GM18907 (cell line): ENCODE measurements around the gene PVR.
"Not testable (repeated sequence)": the region's sequence is repeated elsewhere in the genome, so short reads cannot be mapped to it uniquely, and the experiment has no call there.

Experiments
- ATAC-seq: cut with Tn5 transposase; IDR thresholded peaks from one replicate; pipeline ENCODE4 v1.9.1; 2021; ENCODE audit warnings: mild to moderate bottlenecking, moderate library complexity; ENCODE audit not compliant: unreplicated experiment

Gene PVR

DNA sequence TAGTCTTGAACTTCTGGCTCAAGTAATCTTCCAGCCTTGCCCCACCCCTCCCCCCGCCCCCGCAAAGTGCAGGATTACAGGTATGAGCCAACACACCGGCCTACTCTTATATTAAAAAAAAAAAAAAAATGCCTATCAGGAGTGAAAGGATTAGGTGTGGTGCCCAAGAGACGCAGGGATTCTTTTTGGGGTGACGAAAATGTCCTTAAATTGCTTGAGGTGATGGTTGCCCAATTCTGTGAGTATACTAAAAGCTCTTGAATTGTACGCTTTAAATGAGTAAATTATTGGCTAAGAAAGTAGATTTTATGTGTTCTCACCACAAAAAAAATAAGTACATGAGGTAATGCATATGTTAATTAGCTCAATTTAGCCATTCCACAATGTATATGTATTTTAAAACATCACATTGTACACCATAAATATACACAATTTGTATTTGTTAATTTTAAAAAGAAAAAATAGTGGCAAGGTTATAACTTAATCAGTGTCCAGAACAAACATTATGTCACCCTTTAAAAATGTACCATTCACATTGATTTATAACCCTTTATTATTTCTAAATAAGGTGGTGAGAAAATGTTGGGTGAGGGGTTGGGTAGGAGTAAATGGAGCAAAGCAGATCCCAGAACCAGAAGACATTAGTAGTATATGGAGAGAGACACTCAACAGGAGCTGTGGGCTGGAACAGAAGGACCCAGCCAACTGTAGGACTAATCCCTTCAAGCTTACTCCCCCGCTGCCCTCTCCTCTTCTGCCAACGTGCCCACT, 26.4 kb upstream of the PVR start:
- no peak for ATAC-seq

DNA sequence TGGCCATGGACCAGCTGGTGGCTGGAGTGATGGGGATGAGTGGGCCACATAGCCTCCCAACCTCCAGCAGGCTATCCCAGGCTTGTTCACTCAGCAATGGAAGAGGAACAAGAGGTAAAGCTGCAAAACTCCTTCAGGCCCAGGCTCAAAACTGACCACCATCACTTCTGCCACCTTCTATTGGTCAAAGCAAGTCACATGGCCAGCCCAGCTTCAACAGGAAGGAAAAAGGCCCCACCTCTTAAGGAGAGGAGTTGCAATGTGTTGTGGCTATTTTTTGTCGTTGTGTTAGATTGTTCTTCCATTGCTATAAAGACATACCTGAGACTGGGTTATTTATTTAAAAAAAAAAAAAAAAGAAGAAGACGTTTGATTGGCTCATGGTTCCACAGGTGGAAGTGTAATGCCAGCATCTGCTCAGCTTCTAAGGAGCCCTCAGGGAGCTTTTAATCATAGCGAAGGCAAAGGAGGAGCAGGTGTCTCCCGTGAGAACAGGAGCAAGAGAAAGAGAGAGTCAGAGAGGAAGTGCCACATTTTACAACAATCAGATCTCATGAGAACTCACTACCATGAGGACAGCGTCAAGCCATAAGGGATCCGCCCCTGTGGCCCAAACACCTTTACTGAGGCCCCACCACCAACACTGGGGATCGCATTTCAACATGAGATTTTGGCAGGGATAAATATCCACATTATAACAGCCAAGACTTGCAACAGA, 24.9 kb upstream of the PVR start:
- no peak for ATAC-seq

DNA sequence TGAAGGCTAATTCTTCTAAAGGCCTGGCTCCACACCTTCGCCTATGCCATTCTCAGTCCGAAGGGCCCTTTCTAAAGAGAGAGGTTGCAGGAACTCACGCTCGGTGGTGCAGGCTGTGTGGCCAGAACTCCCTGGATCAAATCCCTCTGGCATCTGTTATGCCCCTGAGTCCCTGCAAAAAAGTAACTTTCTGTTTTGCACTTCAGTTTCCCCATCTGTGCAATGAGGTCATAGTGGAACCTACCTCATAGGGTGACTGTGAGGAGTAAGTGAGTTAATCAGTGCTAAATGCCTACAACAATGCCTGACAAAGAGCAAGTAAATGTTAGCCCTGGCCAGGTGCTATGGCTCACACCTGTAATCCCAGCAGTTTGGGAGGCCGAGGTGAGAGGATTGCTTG, 23.0 kb upstream of the PVR start:
- ATAC-seq, result no peak

DNA sequence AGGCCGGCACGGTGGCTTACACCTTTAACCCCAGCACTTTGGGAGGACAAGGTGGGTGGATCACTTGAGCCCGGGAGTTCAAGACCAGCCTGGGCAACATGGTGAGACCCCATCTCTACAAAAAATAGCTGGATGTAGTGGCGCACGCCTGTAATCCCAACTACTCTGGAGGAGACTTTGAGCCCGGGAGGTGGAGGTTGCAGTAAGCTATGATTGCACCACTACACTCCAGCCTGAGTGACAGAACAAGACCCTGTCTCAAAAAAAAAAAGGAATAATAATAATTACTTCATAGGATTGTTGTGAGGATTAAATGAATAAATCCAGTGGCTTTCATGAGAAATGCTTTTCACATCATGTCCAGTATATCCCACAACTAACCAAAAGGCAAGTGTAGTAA, 22.3 kb upstream of the PVR start:
- ATAC-seq, result no peak

DNA sequence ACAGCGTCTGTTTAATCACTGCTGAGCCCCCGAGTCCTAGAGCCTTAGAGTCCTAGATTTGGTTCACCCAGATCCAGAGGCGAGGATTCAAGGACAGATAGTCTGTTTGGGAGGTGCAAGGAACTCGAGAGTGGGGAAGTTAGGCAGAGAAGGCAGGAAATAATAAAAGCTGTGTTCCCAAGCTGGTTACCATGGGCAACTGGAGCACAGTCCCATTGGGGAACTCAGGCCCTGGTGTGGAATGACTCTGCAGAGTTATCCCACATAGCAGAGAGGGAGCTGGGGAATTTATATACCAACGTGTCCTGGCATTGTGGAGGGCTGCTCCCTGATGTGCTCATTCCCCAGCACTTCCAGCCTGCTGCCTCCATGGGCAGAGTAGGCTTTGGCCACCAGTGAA, 20.6 kb upstream of the PVR start:
- ATAC-seq, result no peak

DNA sequence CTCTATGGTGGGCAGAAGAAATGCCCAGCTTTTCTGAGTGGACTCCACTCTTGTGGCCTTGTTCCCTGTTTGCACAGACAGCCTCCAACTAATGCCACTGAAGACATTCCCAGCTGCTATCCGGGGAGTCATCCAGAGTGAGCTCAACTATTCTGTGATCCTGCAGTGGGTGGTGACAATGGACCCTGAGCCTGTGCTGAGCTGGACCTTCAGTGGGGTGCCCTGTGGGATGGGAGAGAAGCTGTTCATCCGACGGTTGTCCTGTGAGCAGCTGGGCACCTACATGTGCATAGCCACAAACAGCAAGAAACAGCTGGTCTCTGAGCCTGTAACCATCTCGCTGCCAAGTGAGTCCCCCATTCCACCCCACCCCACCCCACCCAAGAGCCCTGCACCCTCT, 20.1 kb upstream of the PVR start:
- ATAC-seq, result no peak

DNA sequence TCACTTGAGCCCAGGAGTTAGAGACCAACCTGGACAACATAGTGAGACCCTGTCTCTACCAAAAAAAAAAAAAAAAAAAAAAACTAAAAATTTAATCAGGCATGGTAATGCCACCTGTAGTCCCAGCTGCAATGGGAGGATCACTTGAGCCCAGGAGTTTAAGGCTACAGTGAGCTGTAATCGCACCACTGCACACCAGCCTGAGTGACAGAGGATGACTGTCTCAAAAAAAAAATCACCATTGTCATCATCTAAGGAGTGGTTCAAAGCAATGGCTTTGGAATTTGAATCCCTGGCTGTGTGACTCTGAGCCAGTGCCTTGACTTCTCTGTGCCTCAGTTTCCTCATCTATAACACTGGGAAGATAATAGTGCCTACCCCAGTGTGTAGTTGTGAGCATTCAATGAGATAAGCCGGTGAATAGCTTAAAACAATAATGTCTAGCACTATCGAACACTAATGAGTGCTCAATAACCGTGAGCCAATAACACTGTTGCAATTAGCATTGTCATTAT, 18.8 kb upstream of the PVR start:
- ATAC-seq, result no peak

DNA sequence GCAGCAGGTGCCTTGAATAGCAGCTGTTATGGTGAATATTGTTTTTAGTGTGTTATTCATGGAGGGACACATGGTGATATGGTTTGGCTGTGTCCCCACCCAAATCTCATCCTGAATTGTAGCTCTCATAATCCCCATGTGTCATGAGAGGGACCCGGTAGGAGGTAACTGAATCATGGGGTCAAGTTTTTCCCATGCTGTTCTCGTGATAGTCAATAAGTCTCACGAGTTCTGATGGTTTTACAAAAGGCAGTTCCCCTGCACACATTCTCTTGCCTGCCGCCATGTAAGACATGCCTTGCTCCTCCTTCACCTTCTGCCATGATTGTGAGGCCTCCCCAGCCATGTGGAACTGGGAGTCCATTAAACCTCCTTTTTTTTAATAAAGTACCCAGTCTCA, 18.1 kb upstream of the PVR start:
- not testable (repeated sequence) for ATAC-seq

DNA sequence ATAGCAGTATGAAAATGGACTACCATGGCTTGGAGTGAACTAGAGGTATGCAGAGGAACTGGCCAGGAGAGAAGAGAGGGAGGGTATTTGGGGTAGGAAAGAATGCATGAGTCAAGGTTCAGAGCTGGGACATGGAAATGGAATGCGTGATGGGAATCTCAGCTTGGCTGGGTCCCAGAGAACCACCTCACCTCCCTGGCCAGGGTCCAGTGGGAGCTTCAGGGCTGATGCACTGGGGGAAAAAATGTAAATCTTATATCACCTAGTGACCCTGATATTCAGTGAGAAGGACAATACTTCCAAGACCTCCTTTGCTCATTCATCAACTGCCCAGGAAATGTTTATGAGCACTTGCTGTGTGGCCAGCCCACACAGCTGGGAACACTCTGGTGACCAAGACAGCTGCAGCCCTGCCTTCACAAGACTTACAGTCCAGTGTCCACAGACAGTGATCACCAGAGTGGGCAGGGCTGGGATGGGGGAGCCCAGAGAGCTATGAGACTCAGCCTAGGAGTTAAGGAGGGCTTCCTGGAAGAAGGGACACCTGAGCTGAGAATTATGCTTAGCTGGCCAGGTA, 17.6 kb upstream of the PVR start:
- no peak for ATAC-seq

DNA sequence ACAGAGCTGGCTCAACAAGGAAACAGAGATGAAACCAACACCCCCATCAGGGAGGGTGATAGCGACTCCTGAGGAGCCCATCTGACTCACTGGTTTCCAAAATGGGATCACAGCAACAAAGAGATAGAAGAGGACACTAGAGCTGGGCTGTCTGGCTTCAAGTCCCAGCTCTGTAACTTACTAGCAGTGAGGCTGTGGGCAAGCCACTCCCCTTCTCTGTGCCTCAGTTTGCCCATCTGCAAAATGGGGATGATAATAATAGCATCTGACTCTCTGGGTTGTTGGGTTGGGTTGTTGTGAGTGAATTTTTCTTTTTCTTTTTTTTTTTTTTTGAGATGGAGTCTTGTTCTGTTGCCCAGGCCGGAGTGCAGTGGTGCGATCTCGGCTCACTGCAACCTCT, 16.1 kb upstream of the PVR start:
- no peak for ATAC-seq

DNA sequence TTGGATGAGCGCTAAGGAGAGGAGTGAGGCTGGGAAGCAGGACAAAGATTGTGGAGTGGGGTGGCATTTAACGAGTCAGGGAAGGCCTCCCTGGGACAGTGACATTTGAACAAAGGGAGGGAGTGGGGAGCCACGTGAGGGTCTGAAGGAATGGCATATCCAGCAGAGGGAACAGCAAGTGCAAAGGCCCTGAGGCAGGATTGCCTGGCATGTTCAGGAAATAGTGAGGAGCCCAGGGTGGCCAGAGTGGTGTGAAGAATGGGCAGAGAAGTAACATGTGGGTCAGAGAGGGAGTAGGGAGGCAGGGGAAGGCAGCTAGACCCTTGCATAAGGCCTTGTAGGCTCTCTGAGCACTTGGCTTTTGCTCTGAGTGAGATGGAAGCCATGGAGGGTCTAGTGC, 14.9 kb upstream of the PVR start:
- no peak for ATAC-seq

DNA sequence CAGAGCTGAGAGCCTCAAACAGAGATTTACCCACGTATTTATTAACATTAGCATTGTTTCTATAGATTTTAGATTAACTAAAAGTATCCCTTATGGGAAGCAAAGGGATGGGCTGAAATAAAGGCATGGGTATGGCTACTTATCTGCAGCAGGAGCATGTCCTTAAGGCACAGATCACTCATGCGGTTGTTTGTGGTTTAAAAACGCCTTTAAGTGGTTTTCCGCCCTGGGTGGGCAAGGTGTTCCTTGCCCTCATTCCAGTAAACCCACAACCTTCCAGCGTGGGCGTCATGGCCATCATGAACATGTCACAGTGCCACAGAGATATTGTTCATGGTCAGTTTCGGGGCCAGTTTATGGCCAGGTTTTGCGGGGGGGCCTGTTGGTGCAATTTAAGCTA, 12.1 kb upstream of the PVR start:
- not testable (repeated sequence) for ATAC-seq

DNA sequence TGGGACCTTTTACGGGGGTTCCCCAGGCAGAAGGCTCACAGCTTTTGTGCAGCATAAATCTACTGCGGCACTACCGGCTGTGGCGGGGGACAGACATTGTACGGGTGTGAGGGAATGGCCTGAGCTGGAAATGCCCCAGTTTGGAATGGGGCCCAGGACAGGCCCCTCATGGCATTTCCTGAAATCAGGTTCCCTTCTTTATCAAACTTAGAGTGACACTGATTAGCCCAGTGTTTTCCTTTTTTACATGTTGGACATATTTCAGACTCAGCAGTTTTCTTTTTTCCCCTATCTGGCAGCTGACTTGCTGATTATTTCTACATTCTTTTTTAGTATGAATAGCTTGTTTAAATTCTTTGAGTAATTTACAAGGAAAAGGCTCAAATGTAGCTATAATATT, 9.7 kb upstream of the PVR start:
- not testable (repeated sequence) for ATAC-seq

DNA sequence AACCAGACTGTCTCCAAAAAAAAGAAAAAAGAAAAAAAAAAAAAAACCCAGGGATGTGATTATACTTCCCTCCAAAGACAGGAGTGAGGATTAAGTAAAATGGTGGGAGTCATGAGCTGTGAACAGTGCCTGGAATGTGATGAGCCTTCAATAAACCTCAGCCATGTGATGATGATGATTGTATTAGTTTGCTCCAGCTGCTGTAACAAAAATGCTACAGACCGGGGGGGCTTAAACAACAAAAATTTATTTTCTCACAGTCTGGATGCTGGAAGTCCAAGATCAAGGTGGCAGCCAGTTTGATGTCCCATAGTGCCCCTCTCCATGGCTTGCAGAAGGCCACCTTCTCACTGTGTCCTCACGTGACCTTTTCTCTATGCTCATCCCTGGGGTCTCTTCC, 8.9 kb upstream of the PVR start:
- ATAC-seq, result no peak

DNA sequence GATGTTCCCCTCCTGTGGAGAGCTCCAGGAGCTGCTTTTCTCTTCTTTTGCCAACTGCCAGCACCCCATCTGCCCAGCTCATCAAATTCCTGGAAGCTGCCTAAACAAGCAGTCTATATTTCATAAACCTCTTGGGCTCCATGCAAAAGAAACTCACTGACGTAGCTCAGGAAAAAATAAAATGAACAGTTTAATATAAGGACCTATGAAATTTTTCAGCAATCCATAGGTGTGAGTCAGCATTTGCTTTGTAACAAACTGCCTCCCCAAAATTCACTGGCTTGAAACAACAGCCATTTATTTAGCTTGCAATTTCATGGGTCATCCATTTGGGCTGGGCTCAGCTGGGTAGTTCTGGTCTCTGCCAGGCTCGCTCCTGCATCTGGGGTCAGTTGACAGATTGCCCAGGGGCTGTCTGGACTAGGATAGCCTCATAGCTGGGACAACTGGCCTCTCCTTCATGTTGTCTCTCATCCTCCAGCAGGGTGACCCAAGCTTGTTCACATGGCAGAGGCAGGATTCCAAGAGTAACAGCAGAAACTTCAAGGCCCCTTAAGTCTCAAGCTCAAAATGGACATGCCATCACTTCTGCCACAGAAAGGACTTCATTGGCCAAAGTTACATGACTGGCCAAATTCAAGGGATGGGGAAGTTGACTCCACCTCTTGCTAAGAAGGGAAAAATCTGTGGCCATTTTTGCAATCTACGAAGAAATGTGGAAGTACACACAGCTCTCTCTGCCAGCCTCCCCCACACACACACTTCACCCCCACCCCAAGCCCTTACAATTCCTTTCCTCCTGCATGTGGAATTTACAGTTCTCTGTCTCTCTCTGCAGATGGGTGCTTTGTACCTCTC, 7.9 kb upstream of the PVR start:
- no peak for ATAC-seq

DNA sequence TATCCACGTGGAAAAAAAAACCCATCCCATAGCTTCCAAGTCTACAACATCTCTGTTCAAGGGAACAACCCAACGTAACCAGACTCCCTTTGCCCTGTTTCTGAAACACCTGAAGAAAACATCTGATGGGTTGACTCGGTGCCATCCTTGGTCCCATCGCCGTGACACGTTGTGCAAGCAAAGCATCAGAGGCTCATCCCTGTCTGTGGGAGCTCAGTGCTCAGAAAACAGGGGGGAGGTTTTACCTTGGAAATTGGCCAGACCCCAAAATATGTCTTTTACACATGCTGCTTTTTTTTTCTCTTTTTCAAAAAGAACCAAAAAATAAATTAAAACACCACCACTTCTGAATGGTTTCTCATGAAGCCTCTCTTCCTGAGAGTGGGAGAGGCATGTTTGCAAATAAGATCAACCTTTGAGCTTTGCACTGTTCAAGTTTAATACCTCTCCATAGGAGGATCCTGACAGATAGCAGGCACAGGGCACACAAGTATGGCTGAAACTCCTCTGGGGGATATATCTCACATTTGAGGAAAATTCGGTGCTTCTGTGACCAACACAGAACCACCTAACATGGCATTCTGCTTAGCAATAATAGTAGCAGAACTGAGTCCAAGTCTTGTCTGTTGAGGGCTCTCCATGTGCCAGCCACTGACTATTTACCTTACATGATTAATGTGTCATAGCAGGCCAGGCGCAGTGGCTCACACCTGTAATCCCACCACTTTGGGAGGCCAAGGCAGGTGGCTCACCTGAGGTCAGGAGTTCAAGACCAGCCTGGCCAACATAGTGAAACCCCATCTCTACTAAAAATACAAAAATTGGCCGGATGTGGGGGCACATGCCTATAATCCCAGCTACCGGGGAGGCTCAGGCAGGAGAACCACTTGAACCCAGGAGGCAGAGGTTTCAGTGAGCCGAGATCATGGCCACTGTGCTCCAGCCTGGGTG, 7.0 kb upstream of the PVR start:
- no peak for ATAC-seq

DNA sequence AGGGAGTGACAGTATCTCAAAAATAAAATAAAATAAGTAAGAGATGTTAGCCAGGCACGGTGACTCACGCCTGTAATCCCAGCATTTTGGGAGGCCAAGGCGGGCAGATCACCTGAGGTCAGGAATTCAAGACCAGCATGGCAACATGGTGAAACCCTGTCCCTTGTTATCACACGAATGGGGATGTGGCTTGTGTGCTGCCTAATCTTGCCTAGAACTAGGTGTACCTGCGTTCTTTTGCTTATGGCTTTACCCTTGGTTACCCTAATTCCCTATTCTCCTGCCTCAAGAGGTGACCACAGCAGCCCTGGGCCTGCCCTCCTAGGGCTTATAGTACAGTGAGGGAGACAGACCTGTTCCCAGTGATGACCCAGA, 6.3 kb upstream of the PVR start:
- ATAC-seq, result no peak

DNA sequence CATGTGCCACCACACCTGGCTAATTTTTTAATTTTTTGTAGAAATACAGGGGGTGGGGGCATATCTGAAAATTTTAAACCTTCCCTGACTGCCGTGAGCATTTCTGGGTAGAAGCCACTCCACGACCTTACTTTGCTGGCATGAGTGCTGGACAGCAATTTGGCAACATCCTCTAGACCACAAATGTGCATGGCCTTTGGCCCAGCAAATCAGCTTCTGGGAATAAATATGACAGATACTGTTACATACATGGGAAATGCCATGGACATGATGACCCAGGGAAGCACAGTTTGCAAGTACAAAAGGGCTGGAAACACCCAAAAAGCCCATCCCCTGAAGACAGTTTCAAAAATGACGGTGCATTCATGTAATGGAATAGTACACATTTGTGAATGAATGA, 3.2 kb upstream of the PVR start:
- no peak for ATAC-seq

DNA sequence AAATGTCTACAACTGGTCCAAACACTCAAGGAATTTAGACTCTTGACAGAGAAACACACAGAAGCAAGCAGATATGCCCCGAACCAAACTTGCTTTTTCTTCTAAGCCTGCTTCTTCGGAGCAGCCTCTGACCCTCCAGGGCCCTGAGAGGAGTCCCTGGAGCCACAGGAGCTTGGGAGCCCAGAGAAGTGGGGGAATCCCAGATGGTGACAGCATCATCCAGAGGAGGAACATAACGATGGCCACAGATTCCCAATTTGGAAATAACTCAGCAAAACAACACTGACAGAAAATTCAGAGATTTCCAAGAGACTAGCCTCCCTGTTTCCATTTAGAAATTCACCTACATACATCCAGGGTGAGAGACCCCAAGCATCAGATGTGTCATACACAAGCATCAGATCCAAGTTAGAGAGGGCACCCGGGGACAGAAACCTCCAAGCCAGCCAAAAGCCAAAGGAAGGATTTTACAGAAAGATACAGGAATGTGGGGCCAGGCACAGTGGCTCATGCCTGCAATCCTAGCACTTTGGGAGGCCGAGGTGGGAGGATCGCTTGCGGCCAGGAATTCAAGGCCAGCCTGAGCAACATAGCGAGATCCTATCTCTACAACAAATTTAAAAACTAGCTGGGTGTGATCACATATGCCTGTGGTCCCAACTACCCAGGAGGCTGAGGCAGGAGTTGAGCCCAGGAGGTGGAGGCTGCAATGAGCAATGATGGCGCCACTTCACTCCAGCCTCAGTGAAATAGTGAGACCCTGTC, 2.0 kb upstream of the PVR start:
- ATAC-seq, result no peak
